ENCODE measurements around the gene FGD4.

Gene FGD4

DNA sequence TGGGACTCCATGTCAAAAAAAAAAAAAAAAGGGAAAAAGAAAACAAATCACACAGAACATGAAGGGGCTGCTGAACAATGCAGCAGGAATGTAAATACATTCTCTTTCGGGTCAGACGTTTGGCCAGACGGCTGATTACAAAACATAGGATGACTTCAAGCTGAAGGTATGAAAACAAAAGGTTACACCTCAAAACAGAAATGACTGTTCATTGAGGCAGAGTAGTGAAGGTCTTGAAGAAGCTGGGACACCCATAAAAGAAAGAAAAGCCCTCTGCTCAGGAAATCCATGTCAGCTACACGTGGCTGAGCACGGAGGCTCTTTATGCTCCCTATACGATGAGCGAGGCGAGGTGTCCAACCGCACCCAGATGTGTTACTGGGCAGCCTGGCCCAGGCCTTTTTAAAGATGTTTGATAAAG, 37.7 kb downstream of the FGD4 start:
- DNase-seq (ENCODE audit: low read depth in 1 of 2, low spot score in 1 of 2): no peak
- Histone ChIP-seq H3K4me3 (replicated peaks; ENCODE audit: insufficient read depth, low read length) (no peak overlapping the region), H3K27me3 (ENCODE audit: insufficient read depth, poor library complexity, severe bottlenecking) (no peaks in the 10 kb centered on the region), H3K27ac (replicated peaks) (no peak overlapping the region)
- TF ChIP-seq GABPA (IDR thresholded peaks at IDR 0.05; ENCODE audit: low read depth) (no peak), POLR2AphosphoS5 (IDR thresholded peaks at IDR 0.05; ENCODE audit: low read depth) (no peak), SPI1 (IDR thresholded peaks at IDR 0.05; ENCODE audit: borderline replicate concordance, low read depth) (no peak)
- TF ChIP-seq, protein P1, sequence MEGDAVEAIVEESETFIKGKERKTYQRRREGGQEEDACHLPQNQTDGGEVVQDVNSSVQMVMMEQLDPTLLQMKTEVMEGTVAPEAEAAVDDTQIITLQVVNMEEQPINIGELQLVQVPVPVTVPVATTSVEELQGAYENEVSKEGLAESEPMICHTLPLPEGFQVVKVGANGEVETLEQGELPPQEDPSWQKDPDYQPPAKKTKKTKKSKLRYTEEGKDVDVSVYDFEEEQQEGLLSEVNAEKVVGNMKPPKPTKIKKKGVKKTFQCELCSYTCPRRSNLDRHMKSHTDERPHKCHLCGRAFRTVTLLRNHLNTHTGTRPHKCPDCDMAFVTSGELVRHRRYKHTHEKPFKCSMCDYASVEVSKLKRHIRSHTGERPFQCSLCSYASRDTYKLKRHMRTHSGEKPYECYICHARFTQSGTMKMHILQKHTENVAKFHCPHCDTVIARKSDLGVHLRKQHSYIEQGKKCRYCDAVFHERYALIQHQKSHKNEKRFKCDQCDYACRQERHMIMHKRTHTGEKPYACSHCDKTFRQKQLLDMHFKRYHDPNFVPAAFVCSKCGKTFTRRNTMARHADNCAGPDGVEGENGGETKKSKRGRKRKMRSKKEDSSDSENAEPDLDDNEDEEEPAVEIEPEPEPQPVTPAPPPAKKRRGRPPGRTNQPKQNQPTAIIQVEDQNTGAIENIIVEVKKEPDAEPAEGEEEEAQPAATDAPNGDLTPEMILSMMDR (IDR thresholded peaks at IDR 0.05; ENCODE audit: insufficient read depth, low read length): no peak
- TF ChIP-seq, protein P2, sequence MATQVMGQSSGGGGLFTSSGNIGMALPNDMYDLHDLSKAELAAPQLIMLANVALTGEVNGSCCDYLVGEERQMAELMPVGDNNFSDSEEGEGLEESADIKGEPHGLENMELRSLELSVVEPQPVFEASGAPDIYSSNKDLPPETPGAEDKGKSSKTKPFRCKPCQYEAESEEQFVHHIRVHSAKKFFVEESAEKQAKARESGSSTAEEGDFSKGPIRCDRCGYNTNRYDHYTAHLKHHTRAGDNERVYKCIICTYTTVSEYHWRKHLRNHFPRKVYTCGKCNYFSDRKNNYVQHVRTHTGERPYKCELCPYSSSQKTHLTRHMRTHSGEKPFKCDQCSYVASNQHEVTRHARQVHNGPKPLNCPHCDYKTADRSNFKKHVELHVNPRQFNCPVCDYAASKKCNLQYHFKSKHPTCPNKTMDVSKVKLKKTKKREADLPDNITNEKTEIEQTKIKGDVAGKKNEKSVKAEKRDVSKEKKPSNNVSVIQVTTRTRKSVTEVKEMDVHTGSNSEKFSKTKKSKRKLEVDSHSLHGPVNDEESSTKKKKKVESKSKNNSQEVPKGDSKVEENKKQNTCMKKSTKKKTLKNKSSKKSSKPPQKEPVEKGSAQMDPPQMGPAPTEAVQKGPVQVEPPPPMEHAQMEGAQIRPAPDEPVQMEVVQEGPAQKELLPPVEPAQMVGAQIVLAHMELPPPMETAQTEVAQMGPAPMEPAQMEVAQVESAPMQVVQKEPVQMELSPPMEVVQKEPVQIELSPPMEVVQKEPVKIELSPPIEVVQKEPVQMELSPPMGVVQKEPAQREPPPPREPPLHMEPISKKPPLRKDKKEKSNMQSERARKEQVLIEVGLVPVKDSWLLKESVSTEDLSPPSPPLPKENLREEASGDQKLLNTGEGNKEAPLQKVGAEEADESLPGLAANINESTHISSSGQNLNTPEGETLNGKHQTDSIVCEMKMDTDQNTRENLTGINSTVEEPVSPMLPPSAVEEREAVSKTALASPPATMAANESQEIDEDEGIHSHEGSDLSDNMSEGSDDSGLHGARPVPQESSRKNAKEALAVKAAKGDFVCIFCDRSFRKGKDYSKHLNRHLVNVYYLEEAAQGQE (IDR thresholded peaks at IDR 0.05; ENCODE audit: insufficient replicate concordance, low read depth): no peak

- H3K27me3 ChIP-seq (ENCODE audit: insufficient read depth, poor library complexity, severe bottlenecking): no peaks in the 10 kb centered on the region
- no peak for DNase-seq (ENCODE audit: low read depth in 1 of 2, low spot score in 1 of 2)
- no peak overlapping the region for H3K4me3 ChIP-seq (replicated peaks; ENCODE audit: insufficient read depth, low read length)
- no peak overlapping the region for H3K27ac ChIP-seq (replicated peaks)
- no peak for TF ChIP-seq SPI1 (IDR thresholded peaks at IDR 0.05; ENCODE audit: borderline replicate concordance, low read depth)
- TF ChIP-seq, protein P1 (IDR thresholded peaks at IDR 0.05; ENCODE audit: insufficient read depth, low read length): no peak
- TF ChIP-seq POLR2AphosphoS5 (IDR thresholded peaks at IDR 0.05; ENCODE audit: low read depth): no peak
- no peak for TF ChIP-seq GABPA (IDR thresholded peaks at IDR 0.05; ENCODE audit: low read depth)
- TF ChIP-seq, protein P2 (IDR thresholded peaks at IDR 0.05; ENCODE audit: insufficient replicate concordance, low read depth): no peak
Measured at GRCh38 chr12:32440120-32440865, 40.9 kb downstream of the FGD4 start.

DNA sequence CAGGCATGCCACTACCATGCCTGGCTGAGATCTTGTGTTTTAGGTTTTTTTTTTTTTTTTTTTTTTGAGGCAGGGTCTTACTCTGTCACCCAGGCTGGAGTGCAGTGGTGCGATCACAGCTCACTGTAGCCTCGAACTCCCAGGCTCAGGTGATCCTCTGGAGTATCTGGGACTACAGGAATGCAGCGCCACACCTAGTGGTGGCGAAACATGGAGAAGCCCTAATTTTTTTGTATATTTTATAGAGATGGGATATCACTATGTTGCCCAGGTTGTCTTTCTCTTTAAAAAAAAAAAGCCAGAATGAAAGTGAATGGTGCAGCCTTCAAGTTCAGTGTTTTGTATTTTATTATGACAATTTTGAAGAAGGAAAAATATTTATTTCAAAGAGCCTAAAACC, 44.1 kb downstream of the FGD4 start:
- DNase-seq (ENCODE audit: low read depth in 1 of 2, low spot score in 1 of 2): no peak
- Histone ChIP-seq H3K27ac (replicated peaks) (no peak overlapping the region), H3K4me3 (replicated peaks; ENCODE audit: insufficient read depth, low read length) (no peak overlapping the region), H3K27me3 (ENCODE audit: insufficient read depth, poor library complexity, severe bottlenecking) (no peaks in the 10 kb centered on the region)
- TF ChIP-seq, protein P2 (IDR thresholded peaks at IDR 0.05; ENCODE audit: insufficient replicate concordance, low read depth): no peak
- TF ChIP-seq GABPA (IDR thresholded peaks at IDR 0.05; ENCODE audit: low read depth): no peak

Data from HL-60 (cell line).